ENCODE measurements around the gene PLAAT3.

- TF ChIP-seq CTCF (IDR thresholded peaks at IDR 0.05; ENCODE audit: low read length), result no peak
- TF ChIP-seq EZH2 (IDR thresholded peaks at IDR 0.05; ENCODE audit: borderline replicate concordance, low read length), result no peak
These were observed 8.1 kb upstream of the PLAAT3 start for GRCh38 chr11:63622323-63622722.
